ENCODE data around the gene PELO. TPM values are rescaled to one million over a fixed set of nuclear protein-coding genes. Genes with fewer than 3 reads are reported as not detected.

Gene PELO
- polyA plus RNA-seq, 2 of the 4 experiments (the other 2 are of a cell fraction) = 15.6 to 20.1 TPM

DNA sequence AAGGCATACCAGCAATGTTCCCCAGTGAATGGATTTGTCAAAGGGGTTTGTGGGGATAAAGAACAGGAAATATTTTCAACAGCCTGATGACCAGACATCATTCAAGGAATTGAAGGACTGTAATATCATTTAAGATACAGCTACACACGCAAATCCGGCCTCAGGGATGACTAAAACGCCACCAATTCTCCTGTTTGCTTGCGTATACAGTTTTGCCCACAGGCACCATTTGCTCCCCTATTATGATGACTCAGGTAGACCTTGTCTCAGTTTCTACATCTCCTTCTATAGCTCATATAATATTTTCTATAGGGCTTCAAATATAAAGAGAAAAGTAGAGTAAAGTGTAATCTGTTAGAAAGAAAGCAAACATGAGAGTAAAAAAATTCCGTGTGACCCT is 29.7 kb upstream of the PELO start:
- Histone ChIP-seq H3K4me2 (no peak overlapping the region), H3K9me3 (no peaks in the 10 kb centered on the region), H3K4me1 (no peaks in the 10 kb centered on the region), H3K27ac (no peak overlapping the region), H3K4me3 (no peak overlapping the region)
- no peak for ATAC-seq
- ChIA-PET CTCF (no interaction called here), POLR2A (no interaction called here)
- no peak for DNase-seq (ENCODE audit: low read depth in 1 of 2, low spot score in 1 of 2)
- WGBS (ENCODE audit: missing lambda C conversion rate) = 80% methylated on average over 5 of the region's 5 CpGs
- TF ChIP-seq CBX8 (IDR thresholded peaks at IDR 0.05) = no peak
- TF ChIP-seq RFX5 (IDR thresholded peaks at IDR 0.05) = no peak
- TF ChIP-seq, protein P1, sequence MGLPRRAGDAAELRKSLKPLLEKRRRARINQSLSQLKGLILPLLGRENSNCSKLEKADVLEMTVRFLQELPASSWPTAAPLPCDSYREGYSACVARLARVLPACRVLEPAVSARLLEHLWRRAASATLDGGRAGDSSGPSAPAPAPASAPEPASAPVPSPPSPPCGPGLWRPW (IDR thresholded peaks at IDR 0.05) = no peak
- no peak for TF ChIP-seq RARB (CRISPR knock-in tag; IDR thresholded peaks at IDR 0.05)
- no peak for TF ChIP-seq PHF8 (IDR thresholded peaks at IDR 0.05; ENCODE audit: borderline replicate concordance, low read depth)
- no peak for TF ChIP-seq ZC3H11A (IDR thresholded peaks at IDR 0.05)
- TF ChIP-seq, protein P2, sequence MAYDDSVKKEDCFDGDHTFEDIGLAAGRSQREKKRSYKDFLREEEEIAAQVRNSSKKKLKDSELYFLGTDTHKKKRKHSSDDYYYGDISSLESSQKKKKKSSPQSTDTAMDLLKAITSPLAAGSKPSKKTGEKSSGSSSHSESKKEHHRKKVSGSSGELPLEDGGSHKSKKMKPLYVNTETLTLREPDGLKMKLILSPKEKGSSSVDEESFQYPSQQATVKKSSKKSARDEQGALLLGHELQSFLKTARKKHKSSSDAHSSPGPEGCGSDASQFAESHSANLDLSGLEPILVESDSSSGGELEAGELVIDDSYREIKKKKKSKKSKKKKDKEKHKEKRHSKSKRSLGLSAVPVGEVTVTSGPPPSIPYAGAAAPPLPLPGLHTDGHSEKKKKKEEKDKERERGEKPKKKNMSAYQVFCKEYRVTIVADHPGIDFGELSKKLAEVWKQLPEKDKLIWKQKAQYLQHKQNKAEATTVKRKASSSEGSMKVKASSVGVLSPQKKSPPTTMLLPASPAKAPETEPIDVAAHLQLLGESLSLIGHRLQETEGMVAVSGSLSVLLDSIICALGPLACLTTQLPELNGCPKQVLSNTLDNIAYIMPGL (CRISPR knock-in tag; IDR thresholded peaks at IDR 0.05; ENCODE audit: borderline replicate concordance) = no peak
- no peak for TF ChIP-seq CHD2 (IDR thresholded peaks at IDR 0.05; ENCODE audit: low read length, partially characterized antibody)
- no peak for TF ChIP-seq JUNB (IDR thresholded peaks at IDR 0.05)
- TF ChIP-seq MAFK (IDR thresholded peaks at IDR 0.05; ENCODE audit: partially characterized antibody) = no peak
- TF ChIP-seq MAZ (IDR thresholded peaks at IDR 0.05; ENCODE audit: borderline replicate concordance, low read depth, low read length) = no peak
- TF ChIP-seq, protein P3, sequence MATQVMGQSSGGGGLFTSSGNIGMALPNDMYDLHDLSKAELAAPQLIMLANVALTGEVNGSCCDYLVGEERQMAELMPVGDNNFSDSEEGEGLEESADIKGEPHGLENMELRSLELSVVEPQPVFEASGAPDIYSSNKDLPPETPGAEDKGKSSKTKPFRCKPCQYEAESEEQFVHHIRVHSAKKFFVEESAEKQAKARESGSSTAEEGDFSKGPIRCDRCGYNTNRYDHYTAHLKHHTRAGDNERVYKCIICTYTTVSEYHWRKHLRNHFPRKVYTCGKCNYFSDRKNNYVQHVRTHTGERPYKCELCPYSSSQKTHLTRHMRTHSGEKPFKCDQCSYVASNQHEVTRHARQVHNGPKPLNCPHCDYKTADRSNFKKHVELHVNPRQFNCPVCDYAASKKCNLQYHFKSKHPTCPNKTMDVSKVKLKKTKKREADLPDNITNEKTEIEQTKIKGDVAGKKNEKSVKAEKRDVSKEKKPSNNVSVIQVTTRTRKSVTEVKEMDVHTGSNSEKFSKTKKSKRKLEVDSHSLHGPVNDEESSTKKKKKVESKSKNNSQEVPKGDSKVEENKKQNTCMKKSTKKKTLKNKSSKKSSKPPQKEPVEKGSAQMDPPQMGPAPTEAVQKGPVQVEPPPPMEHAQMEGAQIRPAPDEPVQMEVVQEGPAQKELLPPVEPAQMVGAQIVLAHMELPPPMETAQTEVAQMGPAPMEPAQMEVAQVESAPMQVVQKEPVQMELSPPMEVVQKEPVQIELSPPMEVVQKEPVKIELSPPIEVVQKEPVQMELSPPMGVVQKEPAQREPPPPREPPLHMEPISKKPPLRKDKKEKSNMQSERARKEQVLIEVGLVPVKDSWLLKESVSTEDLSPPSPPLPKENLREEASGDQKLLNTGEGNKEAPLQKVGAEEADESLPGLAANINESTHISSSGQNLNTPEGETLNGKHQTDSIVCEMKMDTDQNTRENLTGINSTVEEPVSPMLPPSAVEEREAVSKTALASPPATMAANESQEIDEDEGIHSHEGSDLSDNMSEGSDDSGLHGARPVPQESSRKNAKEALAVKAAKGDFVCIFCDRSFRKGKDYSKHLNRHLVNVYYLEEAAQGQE (IDR thresholded peaks at IDR 0.05) = no peak
- TF ChIP-seq HDAC2 (IDR thresholded peaks at IDR 0.05) = no peak
- TF ChIP-seq, protein P4, sequence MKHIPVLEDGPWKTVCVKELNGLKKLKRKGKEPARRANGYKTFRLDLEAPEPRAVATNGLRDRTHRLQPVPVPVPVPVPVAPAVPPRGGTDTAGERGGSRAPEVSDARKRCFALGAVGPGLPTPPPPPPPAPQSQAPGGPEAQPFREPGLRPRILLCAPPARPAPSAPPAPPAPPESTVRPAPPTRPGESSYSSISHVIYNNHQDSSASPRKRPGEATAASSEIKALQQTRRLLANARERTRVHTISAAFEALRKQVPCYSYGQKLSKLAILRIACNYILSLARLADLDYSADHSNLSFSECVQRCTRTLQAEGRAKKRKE (CRISPR knock-in tag; IDR thresholded peaks at IDR 0.05; ENCODE audit: low read depth) = no peak
- TF ChIP-seq, protein P5, sequence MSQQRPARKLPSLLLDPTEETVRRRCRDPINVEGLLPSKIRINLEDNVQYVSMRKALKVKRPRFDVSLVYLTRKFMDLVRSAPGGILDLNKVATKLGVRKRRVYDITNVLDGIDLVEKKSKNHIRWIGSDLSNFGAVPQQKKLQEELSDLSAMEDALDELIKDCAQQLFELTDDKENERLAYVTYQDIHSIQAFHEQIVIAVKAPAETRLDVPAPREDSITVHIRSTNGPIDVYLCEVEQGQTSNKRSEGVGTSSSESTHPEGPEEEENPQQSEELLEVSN (IDR thresholded peaks at IDR 0.05; ENCODE audit: borderline replicate concordance, low read depth) = no peak
- FAIRE-seq = no peak

DNA sequence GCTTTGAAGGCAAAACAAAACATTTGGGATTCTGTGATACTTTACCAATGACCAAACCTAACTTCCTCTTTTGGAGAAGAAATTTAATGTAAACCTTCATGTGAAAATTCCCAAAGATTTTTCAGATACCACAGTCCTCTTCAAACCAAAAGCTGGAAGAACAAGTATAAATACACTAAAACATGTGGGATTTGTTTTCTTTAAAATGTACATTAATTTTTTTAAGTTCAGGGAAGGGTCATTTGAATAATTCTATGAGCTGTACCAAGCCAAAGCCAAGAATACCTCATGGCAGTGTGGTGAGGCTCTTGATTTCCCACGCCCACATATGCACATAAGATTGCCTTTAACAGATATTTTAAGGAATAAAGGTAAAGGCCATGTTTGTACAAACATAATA is 28.4 kb upstream of the PELO start:
- H3K4me2 ChIP-seq = no peak overlapping the region
- H3K4me3 ChIP-seq = no peak overlapping the region
- ChIA-PET CTCF (no interaction called here), POLR2A (no interaction called here)
- FAIRE-seq = no peak
- 6% methylated on average over 1 of the region's 1 CpG for WGBS (ENCODE audit: missing lambda C conversion rate)
- no peaks in the 10 kb centered on the region for H3K4me1 ChIP-seq
- ATAC-seq = no peak
- no peak for DNase-seq (ENCODE audit: low read depth in 1 of 2, low spot score in 1 of 2)
- H3K27ac ChIP-seq = no peak overlapping the region
- no peaks in the 10 kb centered on the region for H3K9me3 ChIP-seq
- TF ChIP-seq, protein P6, sequence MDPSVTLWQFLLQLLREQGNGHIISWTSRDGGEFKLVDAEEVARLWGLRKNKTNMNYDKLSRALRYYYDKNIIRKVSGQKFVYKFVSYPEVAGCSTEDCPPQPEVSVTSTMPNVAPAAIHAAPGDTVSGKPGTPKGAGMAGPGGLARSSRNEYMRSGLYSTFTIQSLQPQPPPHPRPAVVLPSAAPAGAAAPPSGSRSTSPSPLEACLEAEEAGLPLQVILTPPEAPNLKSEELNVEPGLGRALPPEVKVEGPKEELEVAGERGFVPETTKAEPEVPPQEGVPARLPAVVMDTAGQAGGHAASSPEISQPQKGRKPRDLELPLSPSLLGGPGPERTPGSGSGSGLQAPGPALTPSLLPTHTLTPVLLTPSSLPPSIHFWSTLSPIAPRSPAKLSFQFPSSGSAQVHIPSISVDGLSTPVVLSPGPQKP (IDR thresholded peaks at IDR 0.05; ENCODE audit: low read depth, low read length) = no peak
- TF ChIP-seq, protein P7, sequence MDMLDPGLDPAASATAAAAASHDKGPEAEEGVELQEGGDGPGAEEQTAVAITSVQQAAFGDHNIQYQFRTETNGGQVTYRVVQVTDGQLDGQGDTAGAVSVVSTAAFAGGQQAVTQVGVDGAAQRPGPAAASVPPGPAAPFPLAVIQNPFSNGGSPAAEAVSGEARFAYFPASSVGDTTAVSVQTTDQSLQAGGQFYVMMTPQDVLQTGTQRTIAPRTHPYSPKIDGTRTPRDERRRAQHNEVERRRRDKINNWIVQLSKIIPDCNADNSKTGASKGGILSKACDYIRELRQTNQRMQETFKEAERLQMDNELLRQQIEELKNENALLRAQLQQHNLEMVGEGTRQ (IDR thresholded peaks at IDR 0.05) = no peak
- TF ChIP-seq POLR2AphosphoS2 (conservative IDR thresholded peaks at IDR 0.05; ENCODE audit: low read length) (no peak), MAZ (IDR thresholded peaks at IDR 0.05; ENCODE audit: borderline replicate concordance, low read depth, low read length) (no peak), FOXS1 (CRISPR knock-in tag; IDR thresholded peaks at IDR 0.05) (no peak), RARB (CRISPR knock-in tag; IDR thresholded peaks at IDR 0.05) (no peak), BHLHE40 (IDR thresholded peaks at IDR 0.05; ENCODE audit: low read depth, low read length) (no peak), HDAC2 (IDR thresholded peaks at IDR 0.05) (no peak), SMC3 (IDR thresholded peaks at IDR 0.05) (no peak), ZC3H11A (IDR thresholded peaks at IDR 0.05) (no peak)
- TF ChIP-seq, protein P4 (CRISPR knock-in tag; IDR thresholded peaks at IDR 0.05; ENCODE audit: low read depth) = no peak
- TF ChIP-seq, protein P3 (IDR thresholded peaks at IDR 0.05) = no peak
